Activated naive CD4-positive, alpha-beta T cell (primary cell): Measurements from ENCODE around the gene UTY.
"Not testable (repeated sequence)": the region's sequence is repeated elsewhere in the genome, so short reads cannot be mapped to it uniquely, and the experiment has no call there.

Experiments used
- DNase-seq, 4 experiments: peaks; one replicate each; lab custom pipeline; 2025; lab: John Stamatoyannopoulos, UW

Gene UTY

GRCh38 chrY:13299411-13299810 lies 180.4 kb downstream of the UTY start:
- DNase-seq: no peak

GRCh38 chrY:13296176-13296890 lies 183.5 kb downstream of the UTY start:
- no peak for DNase-seq

- no peak for DNase-seq
These were observed 184.8 kb downstream of the UTY start for GRCh38 chrY:13295026-13295425.

GRCh38 chrY:13291199-13291598 lies 188.6 kb downstream of the UTY start:
- no peak for DNase-seq

- DNase-seq: not testable (repeated sequence)
These were observed 197.4 kb downstream of the UTY start for GRCh38 chrY:13282151-13283054.

- no peak for DNase-seq
These were observed 200.3 kb downstream of the UTY start for GRCh38 chrY:13279561-13279960.

GRCh38 chrY:13271706-13272105 lies 208.1 kb downstream of the UTY start:
- DNase-seq: no peak

- not testable (repeated sequence) for DNase-seq
These were observed 225.8 kb downstream of the UTY start for GRCh38 chrY:13253941-13254440.

- no peak for DNase-seq
These were observed 229.4 kb downstream of the UTY start for GRCh38 chrY:13250421-13250820.

GRCh38 chrY:13243716-13244115 lies 236.1 kb downstream of the UTY start:
- DNase-seq: no peak

GRCh38 chrY:13233901-13234300 lies 245.9 kb downstream of the UTY start:
- no peak for DNase-seq

GRCh38 chrY:13233118-13233517 lies 246.7 kb downstream of the UTY start:
- no peak for DNase-seq

- no peak for DNase-seq
These were observed 252.4 kb downstream of the UTY start for GRCh38 chrY:13227354-13227953.

- DNase-seq: no peak
These were observed 268.7 kb downstream of the UTY start for GRCh38 chrY:13210961-13211646.

- DNase-seq: no peak
These were observed 274.6 kb downstream of the UTY start for GRCh38 chrY:13205214-13205613.
